HG03066 (cell line): ENCODE data around the gene GABBR2.
A peak's percentile ranks its signal among the peaks of the same experiment; 100 is the strongest.
"Not testable (repeated sequence)": the region's sequence is repeated elsewhere in the genome, so short reads cannot be mapped to it uniquely, and the experiment has no call there.

ENCODE experiments used
- ATAC-seq: cut with Tn5 transposase; IDR thresholded peaks from one replicate; pipeline ENCODE4 v1.9.1; 2021; ENCODE audit warnings: low read depth; ENCODE audit not compliant: unreplicated experiment

The GABBR2 gene

DNA sequence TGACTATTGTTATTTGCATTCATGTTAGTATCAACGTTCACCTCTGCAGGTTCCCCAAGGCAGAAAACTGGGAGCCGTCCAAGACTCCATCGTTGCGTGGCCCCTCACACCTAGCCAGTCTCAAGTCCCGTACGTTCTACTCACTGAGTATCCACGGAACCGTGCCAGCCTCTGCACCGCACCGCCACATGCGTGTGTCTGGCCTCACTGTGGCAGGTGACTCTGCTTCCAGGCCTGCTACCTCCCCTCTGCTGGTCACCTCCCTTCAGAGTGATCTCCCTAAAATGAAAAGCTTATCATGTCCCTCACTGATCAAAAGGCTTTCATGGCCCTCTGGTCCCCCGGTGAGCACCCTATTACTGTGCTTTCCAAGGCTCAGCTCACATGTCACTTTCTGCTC is 108.1 kb downstream of the GABBR2 start:
- ATAC-seq: no peak

DNA sequence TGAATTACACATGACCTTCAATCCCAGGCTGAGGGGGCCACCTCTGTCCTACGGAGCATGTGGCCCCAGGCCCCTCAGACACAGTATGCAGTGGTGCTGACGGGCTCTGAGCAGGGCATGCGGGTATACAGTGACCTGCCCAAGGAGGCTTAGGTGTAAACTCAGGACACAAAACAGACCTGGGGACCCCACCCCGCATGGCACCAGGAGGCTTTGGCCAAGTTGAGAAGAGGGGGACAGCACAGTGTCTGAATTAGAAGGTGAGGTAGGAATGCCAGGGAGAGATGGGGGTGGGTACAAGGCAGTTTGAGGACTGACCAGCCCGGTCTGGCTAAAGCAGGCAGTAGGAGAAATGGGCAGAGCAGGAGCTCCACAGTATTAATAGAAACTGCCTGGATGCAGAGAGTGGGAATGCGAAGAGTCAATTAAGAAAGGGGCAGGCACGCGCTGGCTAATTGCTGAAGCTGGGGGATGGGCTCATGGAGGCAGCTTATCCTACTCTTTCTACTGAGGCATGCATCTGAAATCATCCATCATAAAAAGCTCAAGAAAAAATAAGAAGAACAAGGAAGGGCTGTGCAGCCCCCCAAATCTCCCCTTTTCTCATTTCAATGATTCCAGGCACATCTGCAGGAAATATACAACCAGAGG is 109.0 kb downstream of the GABBR2 start:
- no peak for ATAC-seq

DNA sequence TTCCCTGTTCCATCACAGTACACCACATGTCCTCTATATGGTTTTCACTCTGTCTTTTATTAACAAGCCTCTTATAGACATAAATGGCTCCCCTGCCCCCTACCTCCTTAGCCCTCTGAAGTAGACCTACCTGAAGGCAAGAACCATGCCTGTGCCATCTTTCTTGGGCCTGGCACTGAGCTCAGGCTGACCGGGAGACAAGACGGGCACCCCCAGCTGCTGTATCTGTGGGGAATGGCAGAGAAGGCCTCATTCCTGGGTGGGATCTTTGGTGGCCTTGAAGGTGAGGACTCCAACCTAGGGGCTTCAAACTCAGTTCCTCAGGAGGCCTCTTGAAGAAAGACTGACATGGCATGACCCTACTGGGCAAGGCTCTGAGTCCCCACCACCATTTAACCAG is 109.9 kb downstream of the GABBR2 start:
- ATAC-seq: no peak

DNA sequence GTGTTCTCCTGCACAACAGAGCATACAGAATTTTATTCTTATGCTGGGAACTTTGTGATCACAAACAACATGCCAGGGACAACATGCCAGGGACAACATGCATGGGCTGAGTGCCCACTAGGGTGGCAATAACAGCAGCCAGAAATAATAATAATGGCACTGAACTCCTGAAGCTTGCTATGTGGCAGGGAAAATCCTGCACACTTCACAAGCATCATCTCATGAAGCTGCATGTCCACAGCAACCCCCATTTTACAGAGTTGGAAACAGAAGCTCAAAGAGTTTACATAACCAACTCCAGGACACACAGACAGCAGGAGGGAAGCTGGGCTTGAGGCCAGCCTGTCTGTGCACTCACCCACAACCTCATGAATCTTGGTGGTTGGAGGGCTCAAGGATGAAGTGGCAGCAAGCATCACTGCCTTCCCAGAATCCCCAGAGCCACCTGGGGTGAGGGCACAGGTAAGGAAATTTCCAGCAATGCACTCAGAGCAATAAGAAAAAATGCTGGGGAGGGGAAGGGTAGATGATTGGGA is 111.4 kb downstream of the GABBR2 start:
- ATAC-seq: no peak

DNA sequence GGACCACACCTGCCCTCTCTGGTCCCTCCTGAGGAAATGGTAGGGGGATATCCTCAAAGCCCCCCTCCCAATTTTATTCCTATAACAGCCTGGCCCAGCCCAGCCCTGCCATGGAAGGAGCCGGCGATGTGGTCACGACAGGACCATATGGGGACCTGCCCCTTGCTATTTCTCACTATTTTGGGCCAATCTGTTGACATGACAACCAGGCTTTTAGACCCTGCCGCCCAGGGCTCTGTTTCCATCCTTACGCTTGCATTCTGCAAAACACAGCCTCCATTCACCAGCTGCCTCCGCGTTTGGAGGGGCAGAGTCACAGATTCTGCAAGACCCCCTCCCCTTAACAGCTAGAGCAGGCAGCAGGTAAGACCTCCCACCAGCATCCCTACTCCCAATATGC is 112.2 kb downstream of the GABBR2 start:
- no peak for ATAC-seq

DNA sequence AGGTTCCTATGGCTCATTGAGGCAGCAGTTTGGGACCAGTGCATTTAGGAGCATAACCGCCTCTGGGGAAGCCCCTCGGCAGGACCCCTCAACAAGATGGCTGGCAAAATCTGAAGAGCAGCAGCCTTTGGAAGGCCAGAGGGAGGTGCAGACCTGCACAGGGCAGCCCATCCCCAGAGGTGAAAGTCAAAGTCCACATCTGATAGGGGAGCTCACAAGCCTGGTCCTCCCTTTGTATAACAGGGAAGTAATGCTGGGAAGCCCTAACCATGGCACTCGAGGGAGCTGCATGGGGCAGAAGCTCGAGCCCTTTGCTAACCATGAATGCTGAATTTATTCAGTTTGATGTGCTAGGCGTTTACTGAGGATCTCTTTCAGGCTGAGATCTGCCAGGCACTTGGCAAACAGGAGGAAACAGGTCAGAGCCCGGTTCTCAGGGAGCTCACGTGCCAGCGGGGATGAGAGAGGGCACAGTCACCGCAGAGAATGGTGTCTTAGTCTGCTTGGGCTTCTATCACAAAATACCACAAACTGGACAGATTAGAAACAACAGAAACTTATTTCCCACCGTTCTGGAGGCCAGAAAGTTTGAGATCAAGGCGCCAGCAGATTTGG is 114.1 kb downstream of the GABBR2 start:
- no peak for ATAC-seq

DNA sequence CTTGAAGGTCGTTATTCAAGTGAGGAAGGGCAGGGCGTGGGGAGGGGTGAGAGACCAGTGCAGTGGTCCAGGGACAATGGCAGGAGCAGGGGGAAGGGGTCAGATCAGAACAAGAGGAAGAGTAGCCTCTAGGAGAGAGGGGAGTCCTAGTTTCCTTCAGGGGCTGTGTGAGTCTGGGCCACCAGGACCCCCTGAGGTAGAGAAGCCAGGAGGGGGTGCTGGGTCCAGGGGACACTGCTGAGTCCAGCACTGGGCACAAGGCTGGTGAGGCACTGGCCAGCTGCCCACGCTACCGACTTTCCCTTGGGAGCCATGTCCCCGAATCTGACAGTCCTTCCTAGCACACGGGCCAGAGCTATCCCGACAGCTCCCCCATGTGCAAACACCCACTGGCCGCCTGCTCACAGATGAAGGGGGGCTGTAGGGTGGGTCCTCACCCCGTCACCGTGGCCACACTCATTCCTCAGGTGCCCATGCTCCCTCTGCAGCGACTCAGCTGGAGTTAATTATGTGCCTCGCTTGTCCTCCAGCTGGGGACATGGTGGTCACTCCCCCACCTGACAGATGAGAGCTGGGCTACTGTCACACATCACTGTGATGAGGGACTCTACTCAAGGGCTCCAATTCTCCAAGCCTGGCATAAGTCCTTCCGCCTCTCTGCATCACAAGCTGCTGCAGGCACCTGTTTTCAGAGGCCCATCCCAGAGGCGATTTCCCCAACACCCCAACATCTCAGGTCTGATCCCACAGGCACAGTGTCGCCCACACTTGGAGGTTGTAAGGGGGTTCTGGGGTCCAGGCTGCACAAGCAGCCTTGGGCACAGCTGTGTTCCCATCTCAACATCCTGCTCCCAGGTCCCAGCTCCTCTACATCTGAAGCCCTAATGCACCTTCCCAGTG is 115.1 kb downstream of the GABBR2 start:
- no peak for ATAC-seq

DNA sequence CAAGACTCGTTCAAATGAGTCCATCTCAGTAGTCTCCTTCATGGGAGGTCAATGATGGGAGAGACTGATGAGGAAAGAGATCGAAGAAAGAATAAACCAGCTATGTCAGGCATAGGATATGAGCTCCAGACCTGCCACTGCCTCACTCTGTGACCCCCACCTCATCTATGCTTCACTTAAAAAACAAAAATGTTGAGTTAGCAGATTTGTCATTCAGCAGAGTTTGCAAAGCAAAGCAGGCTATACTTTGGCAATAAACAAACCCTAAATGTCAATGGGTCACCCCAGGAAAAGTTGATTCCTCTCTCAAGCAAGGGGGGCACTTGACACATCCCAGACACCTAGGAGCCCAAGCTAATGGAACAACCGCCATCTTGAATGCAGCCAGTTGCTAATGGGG is 117.0 kb downstream of the GABBR2 start:
- no peak for ATAC-seq

DNA sequence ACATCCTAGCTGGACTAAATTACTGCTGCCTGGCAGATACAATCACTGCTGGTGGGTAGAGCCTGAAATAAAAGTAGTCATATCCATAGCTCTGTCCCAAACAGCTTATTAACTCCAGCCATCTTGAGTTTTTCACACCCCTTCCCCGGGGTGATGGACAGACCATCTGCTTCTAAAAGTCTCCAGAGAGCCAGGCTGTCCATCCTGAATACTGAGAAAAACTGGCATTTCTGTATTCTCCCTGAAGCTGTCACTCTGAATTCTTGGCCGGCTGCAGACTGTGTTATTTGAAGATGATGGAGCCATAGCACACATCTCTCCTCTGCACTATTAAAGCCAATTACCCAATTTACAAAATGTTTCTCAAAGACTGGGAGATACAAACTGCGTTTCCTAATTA is 118.6 kb downstream of the GABBR2 start:
- ATAC-seq: no peak

DNA sequence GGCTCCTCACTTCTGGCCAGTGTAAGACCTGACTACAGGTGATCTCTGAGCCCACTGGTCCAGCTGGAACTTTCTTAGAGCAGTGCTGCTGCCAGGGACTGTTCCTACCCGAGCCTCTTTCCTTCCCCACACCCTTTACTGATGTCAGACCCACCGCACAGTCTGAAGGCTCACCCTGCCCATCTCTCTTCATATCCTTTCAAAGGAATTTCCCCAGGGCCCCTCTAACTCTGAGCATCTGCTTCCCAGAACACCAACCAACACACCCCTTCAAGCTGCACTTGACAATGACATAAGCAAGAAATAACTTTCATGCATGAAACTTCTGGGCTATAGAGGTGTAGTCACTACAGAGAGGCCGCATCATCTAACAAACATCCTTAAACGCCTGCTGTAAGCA is 119.6 kb downstream of the GABBR2 start:
- ATAC-seq: no peak

DNA sequence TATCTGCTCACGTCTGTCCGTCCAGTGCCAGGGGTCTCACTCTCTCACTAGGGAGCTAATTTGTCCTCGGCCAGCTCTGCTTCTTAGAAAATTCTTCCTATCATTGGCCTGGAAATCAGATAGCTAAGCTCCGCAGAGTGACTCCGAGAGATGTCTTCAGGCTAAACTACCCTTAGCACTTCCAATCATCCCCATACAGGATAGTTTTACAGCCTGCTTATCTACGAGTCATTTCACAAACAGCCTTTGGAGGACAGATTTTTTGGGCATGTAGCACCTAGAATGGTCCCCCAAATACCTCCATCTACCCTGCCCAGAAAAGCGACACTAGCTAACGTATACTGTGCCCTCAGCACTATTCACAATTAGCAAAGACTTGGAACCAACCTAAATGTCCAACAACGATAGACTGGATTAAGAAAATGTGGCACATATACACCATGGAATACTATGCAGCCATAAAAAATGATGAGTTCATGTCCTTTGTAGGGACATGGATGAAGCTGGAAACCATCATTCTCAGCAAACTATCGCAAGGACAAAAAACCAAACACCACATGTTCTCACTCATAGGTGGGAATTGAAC is 123.8 kb downstream of the GABBR2 start:
- ATAC-seq: not testable (repeated sequence)

DNA sequence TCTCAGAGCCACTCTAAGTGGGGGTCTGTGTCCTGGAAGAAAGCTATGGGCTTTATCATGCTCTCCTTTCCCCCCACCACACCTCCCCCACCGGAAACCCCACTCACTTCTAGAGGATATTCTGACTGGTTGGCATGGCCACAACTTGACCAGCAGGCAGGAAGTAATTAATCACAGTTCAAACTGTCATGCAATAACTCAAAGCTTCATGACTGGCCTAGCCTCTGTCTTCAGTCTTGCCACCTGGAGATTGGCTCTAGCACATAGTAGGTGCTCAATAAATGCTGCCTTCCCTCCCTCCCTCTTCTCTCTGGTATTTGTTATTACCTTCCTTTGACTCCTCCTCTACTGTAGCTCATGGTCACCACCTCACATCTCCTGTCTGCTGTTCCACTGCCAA is 124.7 kb downstream of the GABBR2 start:
- no peak for ATAC-seq

DNA sequence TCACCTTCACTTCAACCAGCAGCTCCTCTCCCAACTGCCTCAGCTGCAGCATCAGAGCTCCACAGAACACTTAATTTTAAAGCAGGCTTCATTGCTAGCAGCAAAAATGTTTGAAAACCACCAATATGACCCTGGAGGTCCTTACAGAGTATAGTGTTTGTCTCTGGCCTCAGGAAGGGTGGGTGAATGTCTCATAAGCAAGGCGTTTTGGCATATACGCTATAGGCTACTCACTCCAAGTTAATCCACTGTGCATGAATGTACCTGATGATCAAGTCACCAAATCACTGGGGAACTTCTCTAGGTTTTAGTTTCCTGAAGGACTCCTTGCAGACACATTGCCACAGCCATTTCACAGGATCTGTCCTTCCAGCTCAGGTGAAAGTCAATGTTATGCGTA is 125.3 kb downstream of the GABBR2 start:
- ATAC-seq: no peak

DNA sequence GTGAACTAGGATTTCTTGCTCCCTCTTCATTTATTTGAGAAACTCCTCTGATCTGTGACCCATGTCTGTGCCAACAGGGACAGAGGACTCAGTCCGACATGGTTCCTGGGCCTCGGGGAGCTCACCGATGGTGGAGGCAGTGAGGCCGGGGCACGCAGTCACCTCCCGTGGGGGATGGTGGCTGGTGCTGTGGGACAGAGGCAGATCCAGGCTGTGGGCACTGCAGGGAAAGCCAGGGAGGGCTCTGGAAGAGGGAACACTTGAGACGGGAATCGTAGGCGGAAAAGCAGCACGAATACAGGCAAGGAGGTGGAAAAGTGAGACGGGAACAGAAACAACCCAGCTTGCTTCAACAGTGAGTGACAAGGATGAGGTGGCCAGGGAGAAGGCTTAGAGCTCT is 127.8 kb downstream of the GABBR2 start:
- ATAC-seq: no peak

DNA sequence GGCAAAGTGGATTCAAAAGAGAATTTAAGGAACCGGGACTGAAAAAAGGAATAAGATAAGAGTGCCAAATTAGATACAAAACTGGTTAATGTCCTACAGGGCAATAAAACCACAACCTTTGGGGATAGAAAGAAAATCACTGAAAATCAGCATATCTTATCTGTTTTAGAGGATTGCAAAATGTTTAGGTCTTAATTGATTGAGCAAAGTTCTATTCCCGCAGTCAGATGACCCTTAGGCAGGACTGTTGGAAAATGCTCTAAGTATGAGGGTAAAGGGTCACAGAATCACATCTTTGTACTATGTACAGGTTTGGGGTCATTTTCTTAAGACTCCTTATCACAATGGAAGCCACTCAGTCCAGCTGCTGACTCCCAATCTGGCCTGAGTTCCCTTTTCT is 129.0 kb downstream of the GABBR2 start:
- no peak for ATAC-seq

DNA sequence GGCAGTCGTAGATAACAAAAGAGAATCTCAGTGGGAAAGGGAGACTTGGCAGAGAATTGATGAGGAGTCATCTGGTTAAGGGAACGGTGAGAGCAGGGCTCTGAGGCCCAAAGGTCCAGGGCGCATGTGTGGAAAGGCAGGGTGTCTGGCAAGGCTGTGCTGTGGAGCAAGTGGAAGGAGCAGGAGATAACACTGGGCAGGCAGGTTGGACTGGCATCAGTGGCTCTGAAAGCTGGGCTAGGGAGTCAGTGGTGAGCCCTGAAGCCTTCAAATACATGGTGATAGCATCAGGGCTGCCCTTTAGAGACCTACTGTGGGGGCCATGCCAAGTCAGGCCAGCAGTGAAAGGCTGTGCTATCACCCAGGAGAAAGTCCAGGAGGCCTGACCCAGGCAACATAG is 131.3 kb downstream of the GABBR2 start:
- ATAC-seq: no peak

DNA sequence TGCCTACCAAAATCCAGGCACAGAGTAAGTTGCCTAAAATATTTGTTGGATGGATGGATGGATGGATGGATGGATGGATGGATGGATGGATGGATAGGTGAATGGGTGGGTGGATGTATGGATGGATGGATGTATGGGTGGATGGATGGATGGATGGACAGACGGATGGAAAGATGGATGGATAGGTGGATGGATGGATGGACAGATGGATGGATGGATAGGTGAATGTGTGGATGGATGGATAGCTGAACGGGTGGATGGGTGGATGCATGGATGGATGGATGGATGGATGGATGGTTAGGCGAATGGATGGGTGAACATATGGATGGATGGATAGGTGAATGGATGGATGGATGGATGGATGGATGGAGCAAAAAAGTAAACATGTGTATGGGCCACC is 131.9 kb downstream of the GABBR2 start:
- no peak for ATAC-seq

DNA sequence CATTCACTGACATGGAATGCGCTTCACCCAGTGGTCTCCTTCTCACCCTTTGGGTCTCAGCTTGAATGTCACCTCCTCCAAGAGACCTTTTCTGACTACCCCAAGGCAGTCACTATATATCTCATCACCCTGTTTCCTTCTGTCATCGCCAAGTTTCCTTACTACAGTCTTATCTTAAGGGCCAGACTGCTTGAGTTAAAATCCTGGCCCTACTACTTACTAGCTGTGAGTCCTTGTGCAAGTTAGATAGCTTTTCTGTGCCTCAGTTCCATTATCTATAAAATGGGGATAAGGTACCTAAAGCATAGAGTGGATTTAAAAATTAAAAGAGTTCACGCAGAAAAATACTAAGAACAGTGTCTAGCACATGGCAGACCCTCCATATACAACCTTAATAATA is 132.4 kb downstream of the GABBR2 start:
- ATAC-seq: peak; percentile 10

DNA sequence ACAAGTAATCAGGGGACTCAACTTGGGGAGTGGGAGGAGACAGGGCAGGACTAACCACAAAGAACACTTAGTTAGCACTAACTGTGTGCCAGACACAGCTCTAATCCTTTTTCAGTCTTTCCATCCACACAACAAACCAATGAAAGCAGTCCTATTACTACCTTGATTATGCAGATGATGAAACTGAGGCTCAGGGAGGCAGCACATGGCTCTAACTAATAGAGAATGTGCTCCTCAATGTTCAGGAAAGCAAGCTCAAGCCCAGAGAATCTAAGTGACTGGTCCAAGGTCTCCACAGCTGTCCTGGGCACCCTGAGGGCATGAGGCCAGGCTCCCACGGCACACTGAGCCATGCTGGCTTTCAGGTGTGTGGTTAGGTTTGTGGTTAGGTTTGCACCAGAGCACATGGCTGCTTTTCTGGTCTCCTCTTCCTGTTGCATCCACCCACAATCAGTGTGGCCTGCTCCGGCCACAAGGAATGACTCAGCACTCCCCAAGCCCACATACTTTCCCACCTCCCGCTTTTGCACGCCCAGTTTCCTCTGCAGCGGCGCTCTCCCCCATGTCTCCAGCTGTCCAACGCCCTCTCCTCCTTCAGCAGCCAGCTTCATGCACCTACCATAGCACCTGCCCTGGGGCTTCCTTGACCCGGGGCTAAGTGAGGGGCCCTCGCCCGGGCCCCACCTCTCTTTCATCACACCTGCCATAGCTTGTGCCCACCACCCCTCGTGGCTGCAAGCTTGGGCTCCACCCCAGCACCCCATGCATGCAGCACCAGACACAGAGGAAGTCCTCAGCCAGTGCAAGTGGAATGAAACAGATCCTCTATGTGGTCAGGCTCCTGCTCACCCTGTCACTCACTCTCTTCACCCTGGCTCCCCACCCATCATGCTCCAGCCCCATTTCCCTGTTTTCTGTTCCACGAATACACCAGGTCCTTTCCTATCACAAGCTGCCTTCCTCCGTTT is 133.1 kb downstream of the GABBR2 start:
- ATAC-seq: peak; percentile 91

DNA sequence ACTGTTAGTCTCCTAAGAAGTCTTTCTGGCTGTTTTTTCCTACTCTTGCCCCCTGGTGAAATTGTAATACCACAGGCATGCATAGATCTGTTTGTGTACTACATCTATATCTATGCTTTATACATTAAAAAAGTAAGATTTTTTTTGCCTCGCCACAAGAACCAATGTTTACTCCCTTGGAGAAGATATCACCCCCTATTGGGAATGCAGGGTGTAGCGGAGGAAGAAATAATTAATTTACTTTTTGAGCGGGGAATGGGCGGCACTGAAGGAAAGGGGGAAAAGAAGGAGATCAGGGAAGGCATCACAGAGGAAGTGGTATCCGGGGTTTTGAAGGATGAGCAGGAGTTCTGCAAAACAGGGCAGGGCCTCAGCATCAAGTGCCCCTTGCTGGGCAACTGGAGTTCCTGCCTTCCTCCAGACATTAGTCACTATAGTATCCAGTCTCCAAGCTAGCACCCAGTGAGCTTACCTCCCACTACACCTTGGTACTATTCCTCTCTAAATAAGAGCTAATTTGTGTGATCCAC is 134.9 kb downstream of the GABBR2 start:
- ATAC-seq: no peak
